Liver (tissue), 9 donors: Measurements from ENCODE around the gene TBC1D13. TPM values are rescaled to one million over a fixed set of nuclear protein-coding genes. Genes with fewer than 3 reads are reported as not detected.
"Not testable (repeated sequence)": the region's sequence is repeated elsewhere in the genome, so short reads cannot be mapped to it uniquely, and the experiment has no call there.

Experiments
- DNase-seq: peaks from one replicate; pipeline ENCODE4 v3.0.0-alpha.2; 2017; ENCODE audit warnings: low spot score
- H3K27ac ChIP-seq, 2 donors: one replicate each; pipeline ENCODE4 v1.7.0; 2013; ENCODE audit warnings: inconsistent platforms in 2 of 2, low read length in 2 of 2, control low read depth in 1 of 2, low read depth in 1 of 2, mild to moderate bottlenecking in 1 of 2
- H3K27me3 ChIP-seq, 4 donors: one replicate each; pipeline versions ENCODE4 v1.6.1 to v1.7.0; 2013; ENCODE audit warnings: low read length in 3 of 4, inconsistent platforms in 1 of 4, mild to moderate bottlenecking in 1 of 4, moderate library complexity in 1 of 4; ENCODE audit not compliant: control insufficient read depth in 4 of 4, insufficient read depth in 4 of 4
- H3K36me3 ChIP-seq, 4 donors: one replicate each; pipeline versions ENCODE4 v1.6.1 to v1.7.0; 2013; ENCODE audit warnings: low read length in 3 of 4, mild to moderate bottlenecking in 3 of 4, low read depth in 1 of 4, moderate library complexity in 1 of 4; ENCODE audit not compliant: control insufficient read depth in 4 of 4, insufficient read depth in 3 of 4
- H3K4me1 ChIP-seq, 4 donors: one replicate each; pipeline versions ENCODE4 v1.6.1 to v1.7.0; 2013; ENCODE audit warnings: low read length in 3 of 4, mild to moderate bottlenecking in 3 of 4, moderate library complexity in 1 of 4; ENCODE audit not compliant: control insufficient read depth in 4 of 4, insufficient read depth in 4 of 4
- H3K4me3 ChIP-seq, 3 donors: one replicate each; pipeline versions ENCODE4 v1.6.1 to v1.7.0; 2013; ENCODE audit warnings: low read length in 3 of 3, control low read depth in 1 of 3, low read depth in 1 of 3, mild to moderate bottlenecking in 1 of 3
- H3K9ac ChIP-seq, 2 donors: one replicate each; pipeline ENCODE4 v1.7.0; 2013; ENCODE audit warnings: low read length in 2 of 2, mild to moderate bottlenecking in 2 of 2, moderate library complexity in 2 of 2, control low read depth in 1 of 2, low read depth in 1 of 2
- H3K9me3 ChIP-seq, 4 donors: one replicate each; pipeline versions ENCODE4 v1.6.1 to v1.7.0; 2013; ENCODE audit warnings: low read length in 3 of 4; ENCODE audit not compliant: control insufficient read depth in 4 of 4
- EGR1 ChIP-seq, 2 donors: IDR thresholded peaks; 2 replicates each; pipeline ENCODE4 v1.6.1; 2016 to 2018; ENCODE audit warnings: antibody characterized with exemption in 2 of 2, low read depth in 2 of 2
- FOXA1 ChIP-seq: IDR thresholded peaks from 2 replicates; pipeline ENCODE4 v1.6.1; 2016; ENCODE audit warnings: antibody characterized with exemption
- FOXA2 ChIP-seq: IDR thresholded peaks from 2 replicates; pipeline ENCODE4 v1.6.1; 2016; ENCODE audit warnings: antibody characterized with exemption
- GABPA ChIP-seq, 2 donors: IDR thresholded peaks in 1 of 2; conservative IDR thresholded peaks in 1 of 2; 2 replicates each; pipeline ENCODE4 v1.6.1; 2016; ENCODE audit warnings: antibody characterized with exemption in 2 of 2, mild to moderate bottlenecking in 1 of 2, moderate library complexity in 1 of 2
- HNF4A ChIP-seq, 2 donors: conservative IDR thresholded peaks; 2 replicates each; pipeline ENCODE4 v1.6.1; 2016; ENCODE audit warnings: antibody characterized with exemption in 2 of 2, mild to moderate bottlenecking in 2 of 2
- HNF4G ChIP-seq: IDR thresholded peaks from 2 replicates; pipeline ENCODE4 v1.6.1; 2016; ENCODE audit warnings: antibody characterized with exemption
- NR2F2 ChIP-seq: IDR thresholded peaks from 2 replicates; pipeline ENCODE4 v1.6.1; 2016; ENCODE audit warnings: antibody characterized with exemption
- RAD21 ChIP-seq, 2 donors: IDR thresholded peaks; 2 replicates each; pipeline ENCODE4 v1.6.1; 2016; ENCODE audit warnings: antibody characterized with exemption in 2 of 2, mild to moderate bottlenecking in 2 of 2
- RXRA ChIP-seq, 2 donors: IDR thresholded peaks; 2 replicates each; pipeline ENCODE4 v1.6.1; 2017 to 2018; ENCODE audit warnings: antibody characterized with exemption in 2 of 2, mild to moderate bottlenecking in 1 of 2
- SP1 ChIP-seq: IDR thresholded peaks from 2 replicates; pipeline ENCODE4 v1.6.1; 2018; ENCODE audit warnings: antibody characterized with exemption, mild to moderate bottlenecking
- TAF1 ChIP-seq: conservative IDR thresholded peaks from 2 replicates; pipeline ENCODE4 v1.6.1; 2016; ENCODE audit warnings: antibody characterized with exemption, mild to moderate bottlenecking
- YY1 ChIP-seq: IDR thresholded peaks from 2 replicates; pipeline ENCODE4 v1.6.1; 2016; ENCODE audit warnings: antibody characterized with exemption, mild to moderate bottlenecking
- WGBS: extraction: QIAGEN DNeasy Blood & Tissue Kit; methylation state at CpG from one replicate; pipeline ENCODE4 v1.1.7; 2013; 5-methylcytosine and 5-hydroxymethylcytosine counted together
- polyA plus RNA-seq, 2 donors: library from polyadenylated mRNA; stranded (reverse) in 1 of 2; unstranded in 1 of 2; fragments of 200-250 nt in 1 of 2; fragments of >200 nt in 1 of 2; fragmentation: Nextera tagmentation in 1 of 2; extraction: Ambion mirVana in 1 of 2; gene quantifications; one replicate each; pipeline versions ENCODE4 v1.2.1 to v1.2.3, GENCODE V29; 2013 to 2015
- total RNA-seq, 2 donors: library from RNA; depleted of rRNA; stranded (reverse); fragments of >200 nt; gene quantifications; one replicate each; pipeline ENCODE4 v1.2.3, GENCODE V29; 2014
- TF ChIP-seq, protein P1 (sequence below): IDR thresholded peaks from 2 replicates; pipeline ENCODE4 v1.6.1; 2016; ENCODE audit warnings: antibody characterized with exemption
- TF ChIP-seq, protein P2 (sequence below): fragments of 150-350 bp; IDR thresholded peaks from 2 replicates; pipeline ENCODE4 v1.5.1; 2017; ENCODE audit warnings: improper control_type of control experiment, low read depth, low read length; ENCODE audit not compliant: missing input control
- TF ChIP-seq, protein P3 (sequence below): IDR thresholded peaks from 2 replicates; pipeline ENCODE4 v1.6.1; 2016; ENCODE audit warnings: antibody characterized with exemption
- TF ChIP-seq, protein P4 (sequence below): IDR thresholded peaks from 2 replicates; pipeline ENCODE4 v1.6.1; 2016; ENCODE audit warnings: antibody characterized with exemption
- donor health status: healthy.
- donor health status: healthy.
- donor health status: healthy.
- donor health status: healthy.
- donor health status: healthy.

Gene TBC1D13
- total and polyA plus RNA-seq, 4 donors, result 6.3 to 11.7 (median 8.0) TPM

DNA sequence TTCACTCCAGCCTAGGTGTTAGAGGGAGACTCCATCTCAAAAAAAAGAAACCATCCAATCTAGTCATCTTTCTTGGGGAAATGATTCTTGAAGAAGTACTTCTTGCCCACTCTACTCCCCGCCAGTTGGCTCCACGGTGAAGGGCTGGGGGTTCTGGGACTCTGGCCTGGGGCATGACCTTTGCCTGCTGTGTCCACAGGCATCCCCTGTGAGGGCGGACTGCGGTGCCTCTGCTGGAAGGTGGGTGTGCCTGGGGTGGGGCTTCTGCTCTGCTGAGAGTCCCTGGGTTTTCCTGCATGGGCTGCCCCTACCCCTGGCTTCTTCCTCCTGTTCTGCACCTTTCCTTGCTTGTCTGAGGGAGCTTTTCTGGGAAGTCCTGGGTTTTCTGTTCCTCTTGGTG, 3.5 kb downstream of the TBC1D13 start (continued):
- no peak for TF ChIP-seq SP1
- TF ChIP-seq, protein P1, sequence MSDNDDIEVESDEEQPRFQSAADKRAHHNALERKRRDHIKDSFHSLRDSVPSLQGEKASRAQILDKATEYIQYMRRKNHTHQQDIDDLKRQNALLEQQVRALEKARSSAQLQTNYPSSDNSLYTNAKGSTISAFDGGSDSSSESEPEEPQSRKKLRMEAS, result no peak

DNA sequence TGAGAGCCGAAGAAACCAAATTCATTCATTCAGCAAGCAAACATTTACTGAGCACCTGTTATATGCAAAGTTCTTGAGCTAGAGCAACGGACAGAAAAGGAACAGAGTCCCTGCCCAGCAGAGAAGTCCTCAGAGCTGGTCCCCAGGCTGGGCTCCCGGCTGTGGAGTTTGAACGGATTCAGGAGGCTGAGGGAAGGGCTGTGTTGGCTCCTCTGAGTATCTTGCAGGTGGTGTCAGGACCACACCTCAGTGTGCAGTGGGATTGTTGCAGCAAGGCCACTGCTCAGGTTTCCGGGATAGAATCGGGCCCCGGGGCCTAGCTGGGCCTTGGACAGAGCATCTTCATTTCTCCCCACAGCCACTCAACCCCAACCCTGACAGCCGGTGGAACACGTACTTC, 5.1 kb downstream of the TBC1D13 start:
- H3K27ac ChIP-seq, result no peak overlapping the region
- H3K36me3 ChIP-seq, result peaks cover 2 to 29% (median 9%) of the 10 kb centered on the region in 4 donors
- no peaks in the 10 kb centered on the region for H3K9me3 ChIP-seq
- H3K4me1 ChIP-seq, result peaks cover 3 to 40% (median 31%) of the 10 kb centered on the region in 4 donors
- H3K9ac ChIP-seq, result no peak overlapping the region
- DNase-seq, result no peak
- TF ChIP-seq EGR1 (IDR thresholded peaks at IDR 0.05; ENCODE audit: low read depth in 2 of 2), result no peak
- 96% methylated on average over 9 of the region's 9 CpGs for WGBS
- no peak overlapping the region for H3K4me3 ChIP-seq
- no peaks in the 10 kb centered on the region for H3K27me3 ChIP-seq

DNA sequence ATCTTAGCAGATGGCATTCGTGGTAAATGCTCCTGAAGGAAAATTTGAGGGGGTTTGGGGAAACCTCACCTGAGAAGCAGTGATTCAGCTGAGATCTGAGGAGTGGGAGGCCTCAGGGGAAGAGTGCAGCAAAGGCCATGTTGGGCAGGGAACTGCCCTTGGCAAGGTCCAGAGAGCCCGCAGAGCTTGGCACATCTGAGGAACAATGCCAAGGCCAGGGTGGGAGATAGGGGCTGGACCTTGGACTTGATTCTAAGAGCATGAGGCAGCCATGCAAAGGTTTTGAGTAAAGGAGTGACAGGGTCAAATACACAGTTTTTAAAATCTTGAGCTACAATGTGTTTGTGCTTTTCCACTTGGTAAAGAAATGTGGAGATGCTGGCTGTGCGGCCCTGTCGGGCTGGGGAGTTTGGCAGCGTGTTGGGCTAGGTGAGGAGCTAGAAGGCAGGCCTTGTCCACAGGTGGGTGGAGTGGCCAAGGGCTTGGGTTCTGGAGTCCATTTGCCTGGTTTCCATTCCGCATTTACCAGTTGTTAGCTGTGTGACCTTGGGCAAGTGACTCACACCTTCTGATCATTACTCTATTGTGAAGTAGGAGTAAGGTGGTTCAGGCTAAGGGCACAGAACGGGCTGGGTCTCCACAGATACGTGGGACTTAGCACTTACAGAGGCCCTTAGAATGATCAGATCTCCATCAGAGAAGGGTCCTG, 6.1 kb downstream of the TBC1D13 start:
- Histone ChIP-seq H3K27me3 (no peaks in the 10 kb centered on the region), H3K27ac (no peak overlapping the region), H3K36me3 (peaks cover 2 to 34% (median 15%) of the 10 kb centered on the region in 4 donors), H3K4me1 (peaks cover 3 to 34% (median 26%) of the 10 kb centered on the region in 4 donors), H3K9me3 (no peaks in the 10 kb centered on the region), H3K4me3 (no peak overlapping the region), H3K9ac (no peak overlapping the region)
- no peak for DNase-seq
- WGBS, result 71% methylated on average over 8 of the region's 8 CpGs
- TF ChIP-seq SP1 (peak; percentile 37), FOXA2 (no peak), HNF4G (peak; percentile 38), HNF4A (conservative IDR thresholded peaks at IDR 0.05) (peak; percentile 67 to 86), RXRA (IDR thresholded peaks at IDR 0.05) (peak; percentile 42 to 48), NR2F2 (no peak)

DNA sequence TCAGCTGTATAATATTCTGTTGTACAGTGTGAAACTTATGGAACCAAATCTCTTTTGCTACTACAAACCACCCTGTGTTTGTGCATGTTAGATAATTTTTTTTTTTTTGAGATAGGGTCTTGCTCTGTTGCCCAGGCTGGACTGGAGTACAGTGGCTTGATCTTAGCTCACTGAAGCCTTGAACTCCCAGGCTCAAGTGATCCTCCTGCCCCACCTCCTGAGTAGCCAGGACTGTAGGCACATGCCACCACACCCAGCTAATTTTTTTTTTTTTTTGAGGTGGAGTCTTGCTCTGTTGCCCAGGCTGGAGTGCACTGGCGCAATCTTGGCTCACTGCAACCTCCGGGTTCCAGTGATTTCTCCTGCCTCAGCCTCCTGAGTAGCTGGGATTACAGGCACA, 7.9 kb downstream of the TBC1D13 start:
- H3K4me3 ChIP-seq, H3K27me3 ChIP-seq, DNase-seq, H3K27ac ChIP-seq, H3K9me3 ChIP-seq, H3K9ac ChIP-seq: not testable (repeated sequence)
- H3K36me3 ChIP-seq, result peaks cover 2 to 51% (median 28%) of the 10 kb centered on the region in 4 donors
- 49% methylated on average over 2 of the region's 2 CpGs for WGBS
- peaks cover 0 to 26% (median 19%) of the 10 kb centered on the region in 4 donors for H3K4me1 ChIP-seq

DNA sequence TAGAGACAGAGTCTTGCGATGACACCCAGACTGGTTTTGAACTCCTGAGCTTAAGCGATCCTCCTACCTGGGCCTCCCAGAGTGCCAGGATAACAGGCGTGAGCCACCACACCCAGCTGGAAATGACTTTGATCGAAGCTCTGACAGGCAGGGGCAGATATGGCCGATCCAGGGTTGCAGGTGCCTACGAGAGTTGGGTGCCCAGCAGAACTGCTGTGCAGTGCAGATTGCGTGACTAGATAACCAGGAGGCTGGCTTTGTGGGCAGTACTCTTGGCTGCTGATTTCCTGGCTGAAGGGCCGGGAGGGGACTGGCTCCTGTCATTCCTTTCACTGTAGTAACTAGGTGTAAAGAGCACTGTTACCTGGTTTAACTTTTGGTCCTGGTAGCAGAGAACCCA, 11.8 kb downstream of the TBC1D13 start:
- H3K9ac ChIP-seq, result no peak overlapping the region
- H3K4me1 ChIP-seq, result peaks cover 0 to 6% (median 2%) of the 10 kb centered on the region in 4 donors
- DNase-seq, result no peak
- 88% methylated on average over 8 of the region's 8 CpGs for WGBS
- no peak overlapping the region for H3K4me3 ChIP-seq
- no peaks in the 10 kb centered on the region for H3K27me3 ChIP-seq
- no peaks in the 10 kb centered on the region for H3K9me3 ChIP-seq
- H3K36me3 ChIP-seq, result peaks cover 11 to 56% (median 38%) of the 10 kb centered on the region in 4 donors
- TF ChIP-seq YY1 (no peak), FOXA1 (no peak), RAD21 (IDR thresholded peaks at IDR 0.05) (no peak), HNF4A (conservative IDR thresholded peaks at IDR 0.05) (no peak), RXRA (IDR thresholded peaks at IDR 0.05) (no peak), FOXA2 (no peak), SP1 (no peak), TAF1 (no peak), GABPA (IDR thresholded peaks at IDR 0.05 in 1 of 2, conservative IDR thresholded peaks at IDR 0.05 in 1 of 2) (no peak), EGR1 (IDR thresholded peaks at IDR 0.05; ENCODE audit: low read depth in 2 of 2) (no peak)
- TF ChIP-seq, protein P2, sequence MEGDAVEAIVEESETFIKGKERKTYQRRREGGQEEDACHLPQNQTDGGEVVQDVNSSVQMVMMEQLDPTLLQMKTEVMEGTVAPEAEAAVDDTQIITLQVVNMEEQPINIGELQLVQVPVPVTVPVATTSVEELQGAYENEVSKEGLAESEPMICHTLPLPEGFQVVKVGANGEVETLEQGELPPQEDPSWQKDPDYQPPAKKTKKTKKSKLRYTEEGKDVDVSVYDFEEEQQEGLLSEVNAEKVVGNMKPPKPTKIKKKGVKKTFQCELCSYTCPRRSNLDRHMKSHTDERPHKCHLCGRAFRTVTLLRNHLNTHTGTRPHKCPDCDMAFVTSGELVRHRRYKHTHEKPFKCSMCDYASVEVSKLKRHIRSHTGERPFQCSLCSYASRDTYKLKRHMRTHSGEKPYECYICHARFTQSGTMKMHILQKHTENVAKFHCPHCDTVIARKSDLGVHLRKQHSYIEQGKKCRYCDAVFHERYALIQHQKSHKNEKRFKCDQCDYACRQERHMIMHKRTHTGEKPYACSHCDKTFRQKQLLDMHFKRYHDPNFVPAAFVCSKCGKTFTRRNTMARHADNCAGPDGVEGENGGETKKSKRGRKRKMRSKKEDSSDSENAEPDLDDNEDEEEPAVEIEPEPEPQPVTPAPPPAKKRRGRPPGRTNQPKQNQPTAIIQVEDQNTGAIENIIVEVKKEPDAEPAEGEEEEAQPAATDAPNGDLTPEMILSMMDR, result no peak
- TF ChIP-seq, protein P3, sequence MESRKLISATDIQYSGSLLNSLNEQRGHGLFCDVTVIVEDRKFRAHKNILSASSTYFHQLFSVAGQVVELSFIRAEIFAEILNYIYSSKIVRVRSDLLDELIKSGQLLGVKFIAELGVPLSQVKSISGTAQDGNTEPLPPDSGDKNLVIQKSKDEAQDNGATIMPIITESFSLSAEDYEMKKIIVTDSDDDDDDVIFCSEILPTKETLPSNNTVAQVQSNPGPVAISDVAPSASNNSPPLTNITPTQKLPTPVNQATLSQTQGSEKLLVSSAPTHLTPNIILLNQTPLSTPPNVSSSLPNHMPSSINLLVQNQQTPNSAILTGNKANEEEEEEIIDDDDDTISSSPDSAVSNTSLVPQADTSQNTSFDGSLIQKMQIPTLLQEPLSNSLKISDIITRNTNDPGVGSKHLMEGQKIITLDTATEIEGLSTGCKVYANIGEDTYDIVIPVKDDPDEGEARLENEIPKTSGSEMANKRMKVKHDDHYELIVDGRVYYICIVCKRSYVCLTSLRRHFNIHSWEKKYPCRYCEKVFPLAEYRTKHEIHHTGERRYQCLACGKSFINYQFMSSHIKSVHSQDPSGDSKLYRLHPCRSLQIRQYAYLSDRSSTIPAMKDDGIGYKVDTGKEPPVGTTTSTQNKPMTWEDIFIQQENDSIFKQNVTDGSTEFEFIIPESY, result no peak
- TF ChIP-seq, protein P4, sequence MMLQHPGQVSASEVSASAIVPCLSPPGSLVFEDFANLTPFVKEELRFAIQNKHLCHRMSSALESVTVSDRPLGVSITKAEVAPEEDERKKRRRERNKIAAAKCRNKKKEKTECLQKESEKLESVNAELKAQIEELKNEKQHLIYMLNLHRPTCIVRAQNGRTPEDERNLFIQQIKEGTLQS, result no peak
- H3K27ac ChIP-seq, result no peak overlapping the region
